Neural cell (in vitro differentiated cells): ENCODE results near the gene KREMEN2.

ENCODE experiments used
- CTCF ChIP-seq: fragments of 450-650 bp; IDR thresholded peaks from 2 replicates; pipeline ENCODE4 v1.5.1; 2014; ENCODE audit warnings: antibody characterized with exemption, mild to moderate bottlenecking, moderate library complexity; ENCODE audit not compliant: poor library complexity, severe bottlenecking
- EP300 ChIP-seq: fragments of 450-650 bp; conservative IDR thresholded peaks from 2 replicates; pipeline ENCODE4 v1.6.1; 2014; ENCODE audit warnings: antibody characterized with exemption, mild to moderate bottlenecking, moderate library complexity; ENCODE audit not compliant: poor library complexity, severe bottlenecking
- SMC3 ChIP-seq: fragments of 450-650 bp; conservative IDR thresholded peaks from 2 replicates; pipeline ENCODE4 v1.6.1; 2014; ENCODE audit warnings: antibody characterized with exemption, mild to moderate bottlenecking, moderate library complexity; ENCODE audit not compliant: poor library complexity
- TAF1 ChIP-seq: IDR thresholded peaks from 2 replicates; pipeline ENCODE4 v1.6.1; 2012; ENCODE audit warnings: low read depth

GRCh38 chr16:3000540-3000939 is 36.5 kb downstream of the KREMEN2 start:
- TF ChIP-seq CTCF (no peak), TAF1 (no peak), EP300 (no peak), SMC3 (no peak)
